ENCODE results near the gene DOK3. TPM values are rescaled to one million over a fixed set of nuclear protein-coding genes. Genes with fewer than 3 reads are reported as not detected.

DOK3 gene
- total RNA-seq, 1 donor from 2014 or later, result 13.6 TPM

DNA sequence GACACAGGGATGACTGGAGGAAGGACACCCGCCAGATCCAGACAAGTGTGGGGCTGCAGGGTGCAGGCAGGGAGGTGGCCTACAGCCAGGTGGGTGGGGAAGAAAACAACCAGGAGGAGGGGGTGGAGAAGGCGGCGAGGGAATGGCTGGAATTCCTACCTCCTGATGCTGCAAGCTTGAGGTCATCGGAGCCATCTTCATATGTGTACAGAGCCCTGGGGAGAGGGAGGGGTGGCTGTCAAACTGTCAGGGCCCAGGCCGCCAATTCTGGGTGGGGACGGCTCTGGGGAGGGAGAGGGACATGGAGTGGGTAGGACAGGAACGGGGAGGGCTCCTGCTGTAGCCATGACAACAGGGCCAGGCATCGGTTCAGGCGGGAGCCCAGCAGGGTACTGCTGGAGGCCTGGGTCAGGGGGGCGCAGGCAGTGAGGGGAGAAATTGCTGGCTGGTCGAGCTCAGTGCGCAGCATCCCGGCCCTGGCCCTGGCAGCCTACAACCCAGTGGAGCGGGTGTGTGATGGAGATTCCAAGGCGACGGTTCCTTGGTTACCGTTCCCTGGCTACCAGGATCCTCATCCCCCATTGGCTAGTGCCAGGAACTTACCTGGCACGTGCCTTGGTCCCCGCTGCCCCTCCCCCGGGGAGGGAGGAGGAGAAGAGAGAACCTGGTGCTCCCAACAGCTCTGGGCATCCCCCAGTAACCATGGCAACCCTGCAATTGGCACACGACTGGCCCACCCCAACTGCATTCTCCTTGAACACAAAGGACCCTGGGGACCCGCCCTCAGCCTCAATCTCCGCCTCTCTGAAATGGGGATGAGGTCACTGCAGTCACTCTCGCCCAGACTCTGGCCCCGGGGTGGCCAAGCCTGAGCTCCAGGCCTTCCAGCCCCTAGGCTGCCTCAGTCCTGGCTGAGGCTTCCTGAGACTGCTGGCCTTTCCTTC, 40.7 kb downstream of the DOK3 start:
- no peak for DNase-seq (ENCODE audit: low read depth)

DNA sequence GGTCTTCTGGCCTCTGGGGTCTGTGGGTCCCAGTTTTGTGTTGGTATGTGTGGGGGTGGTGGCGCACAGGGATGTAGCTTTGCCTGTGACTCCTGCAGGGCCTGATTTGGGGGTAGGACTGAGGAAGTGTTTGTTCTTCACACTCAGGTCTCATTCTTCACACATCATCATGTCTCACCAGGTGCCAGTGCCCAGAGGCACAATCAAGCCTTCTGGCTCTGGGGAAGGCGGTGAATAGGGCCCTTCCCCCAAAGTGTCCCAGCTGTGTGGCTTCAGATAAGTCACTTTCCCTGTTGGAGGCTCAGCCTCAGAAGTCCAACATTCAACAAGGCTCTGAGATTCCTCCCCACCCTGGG, 41.3 kb downstream of the DOK3 start:
- no peak for DNase-seq (ENCODE audit: low read depth)

DNA sequence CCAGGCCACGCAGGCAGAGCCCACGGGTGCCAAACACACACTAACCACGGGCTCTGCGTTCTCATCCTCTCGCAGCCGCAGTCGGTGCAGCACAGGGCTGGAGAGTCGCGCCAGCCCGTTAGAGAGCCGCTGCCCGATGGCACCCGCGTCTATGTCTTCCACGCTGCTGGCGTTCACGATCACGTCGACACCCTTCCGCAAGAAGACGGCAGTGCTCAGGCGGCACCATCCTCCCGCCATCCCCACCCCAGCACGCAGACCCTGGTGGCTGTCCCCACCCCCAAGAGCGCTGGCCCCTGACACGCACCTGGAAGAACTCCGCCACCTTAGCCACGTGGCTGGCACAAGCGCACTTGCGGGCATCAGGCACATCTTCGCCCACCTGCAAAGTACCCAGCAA, 42.2 kb downstream of the DOK3 start:
- no peak for DNase-seq (ENCODE audit: low read depth)

DNA sequence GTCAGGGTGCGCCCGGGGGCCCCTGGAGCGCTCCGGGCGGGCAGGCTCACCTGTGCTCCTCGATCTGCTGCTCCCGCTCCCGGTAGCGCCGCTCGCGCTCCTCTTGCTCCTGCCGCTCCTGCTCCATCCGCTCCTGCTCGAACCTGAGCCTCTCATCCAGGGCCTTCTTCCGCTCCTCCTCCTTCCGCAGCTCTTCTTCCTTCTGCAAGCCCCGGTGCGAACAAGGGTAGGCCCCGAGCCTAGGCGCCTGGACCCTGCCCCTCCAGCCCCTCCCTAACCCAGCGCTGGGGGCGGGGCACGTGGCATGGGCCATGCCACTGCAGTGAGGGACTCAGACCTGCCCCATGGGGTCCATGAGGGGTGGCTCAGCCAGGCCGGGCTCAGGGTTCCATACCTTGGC, 42.8 kb downstream of the DOK3 start:
- DNase-seq (ENCODE audit: low read depth), result no peak

DNA sequence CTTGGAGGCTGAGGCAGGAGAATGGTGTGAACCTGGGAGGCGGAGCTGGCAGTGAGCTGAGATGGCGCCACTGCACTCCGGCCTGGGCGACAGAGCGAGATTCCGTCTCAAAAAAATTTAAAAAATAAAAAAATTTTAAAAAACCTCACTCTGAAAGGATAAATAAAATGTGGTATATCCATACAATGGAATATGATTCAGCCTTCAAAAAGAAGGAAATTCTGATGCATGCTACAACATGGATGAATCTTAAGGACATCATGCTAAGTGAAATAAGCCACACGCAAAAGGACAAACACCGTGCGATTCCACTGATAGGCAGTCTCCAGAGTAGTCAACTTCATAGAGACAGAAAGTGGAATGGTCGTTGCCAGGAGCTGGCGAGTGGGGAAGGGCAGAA, 44.6 kb downstream of the DOK3 start:
- no peak for DNase-seq (ENCODE audit: low read depth)

DNA sequence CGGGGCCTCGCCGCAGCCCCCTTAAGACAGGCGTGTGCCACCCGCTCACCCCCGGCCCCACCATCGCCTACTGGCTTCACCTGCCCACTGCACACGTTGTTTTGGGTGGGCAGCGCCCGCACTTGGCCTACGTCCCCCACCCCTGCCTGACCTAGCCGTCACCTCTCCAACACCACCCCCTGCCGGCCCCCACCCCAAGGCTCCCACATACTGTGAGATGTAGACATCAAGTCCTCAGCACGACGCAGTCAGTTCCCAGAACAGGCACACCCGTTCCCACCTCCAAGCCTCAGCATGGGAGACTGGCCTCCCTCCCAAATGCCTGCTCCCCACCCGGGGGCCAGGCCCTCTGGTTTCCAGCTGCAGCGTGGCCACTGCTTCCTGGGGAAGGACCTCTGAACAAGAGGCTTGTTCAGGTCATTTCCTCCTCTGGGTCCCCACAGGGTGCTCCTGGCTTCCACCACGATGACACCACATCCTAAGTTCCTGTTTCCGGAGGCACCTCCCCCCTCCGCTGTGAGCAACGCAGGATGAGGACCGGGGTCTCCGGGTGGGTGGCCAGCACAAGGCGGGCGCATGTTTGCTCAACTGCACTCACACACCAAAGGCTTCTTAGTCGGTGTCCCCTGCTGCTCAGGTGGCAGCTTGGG, 47.5 kb downstream of the DOK3 start:
- DNase-seq (ENCODE audit: low read depth), result no peak

DNA sequence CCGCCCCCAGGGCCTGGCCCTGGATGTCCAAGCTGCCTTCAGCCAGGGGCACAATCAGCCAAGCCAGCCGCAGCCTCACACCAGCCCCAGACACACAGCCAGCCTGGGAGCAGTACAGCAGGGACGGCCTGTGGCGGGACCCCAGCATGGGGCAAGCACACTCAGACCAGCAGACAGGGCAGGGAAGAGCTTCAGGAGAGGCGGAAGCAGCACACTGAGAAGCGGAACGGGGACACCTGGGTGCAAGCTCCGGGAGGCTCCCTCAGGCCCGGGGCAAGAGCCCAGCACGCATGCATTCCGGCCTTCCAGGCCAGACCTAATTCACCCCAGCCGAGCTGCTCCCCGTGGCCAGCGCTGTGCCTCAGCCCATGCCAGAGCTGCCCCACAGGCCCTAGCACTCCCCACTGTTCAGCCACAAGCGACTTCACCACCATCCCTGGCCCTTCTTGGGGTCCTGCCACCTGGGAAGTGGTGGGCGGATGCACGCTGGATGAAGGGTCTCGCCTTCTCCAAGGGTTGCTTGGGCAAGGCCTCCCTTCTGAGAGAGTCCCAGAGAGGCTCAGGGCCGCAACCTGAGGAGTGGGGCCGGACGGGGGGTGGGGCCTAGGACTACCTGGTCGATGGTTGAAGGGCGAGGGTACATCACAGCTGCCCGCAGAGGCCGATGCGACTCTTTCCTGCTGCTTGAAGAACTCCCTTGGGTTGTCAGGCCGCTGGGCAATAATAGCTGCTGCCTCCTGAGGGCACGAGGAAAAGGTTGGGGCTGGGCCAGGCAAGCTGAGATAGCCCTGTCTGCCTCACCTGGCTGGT, 49.6 kb downstream of the DOK3 start:
- no peak for DNase-seq (ENCODE audit: low read depth)

DNA sequence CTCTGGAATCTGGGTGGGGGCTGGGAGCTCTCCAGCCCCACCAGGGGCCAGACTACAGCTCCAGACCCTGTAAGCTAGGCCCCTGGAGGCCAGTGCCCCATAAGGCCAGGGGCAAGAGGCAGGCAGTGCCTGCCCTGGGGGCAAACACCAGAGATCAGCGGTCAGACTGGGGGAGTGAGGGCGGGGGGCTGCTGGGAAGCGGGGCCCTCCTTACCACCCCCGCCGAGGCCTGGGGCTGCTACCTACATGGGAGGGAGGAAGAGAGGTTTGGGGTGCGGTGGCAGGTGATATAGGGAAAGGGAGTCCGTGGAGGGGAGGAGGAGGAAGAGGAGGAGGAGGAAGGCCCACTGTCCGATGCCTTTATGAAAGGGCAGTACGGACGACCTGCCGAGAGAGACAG, 50.3 kb downstream of the DOK3 start:
- no peak for DNase-seq (ENCODE audit: low read depth)

DNA sequence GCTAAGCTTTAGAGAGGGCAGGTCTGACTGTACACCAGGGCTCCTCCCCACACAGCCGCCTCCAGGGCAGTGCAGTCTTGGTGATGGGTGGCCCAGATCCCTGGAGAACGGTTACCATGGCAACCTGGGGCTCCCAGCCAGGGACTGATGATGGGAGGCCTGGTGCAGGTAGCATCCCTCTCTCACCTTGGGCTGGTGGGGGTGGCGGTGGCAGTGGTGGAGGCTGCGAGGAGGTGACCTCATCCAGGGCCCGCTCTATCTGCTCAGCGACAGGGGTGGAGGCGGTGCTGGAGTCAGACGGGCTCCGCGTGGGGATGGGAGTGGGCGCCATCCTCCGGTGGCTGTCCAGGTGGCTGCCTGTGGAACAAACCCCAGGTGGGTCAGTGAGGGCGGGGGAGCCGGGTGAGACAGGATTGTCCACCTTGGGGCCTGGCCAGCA, 50.7 kb downstream of the DOK3 start:
- DNase-seq (ENCODE audit: low read depth), result no peak

DNA sequence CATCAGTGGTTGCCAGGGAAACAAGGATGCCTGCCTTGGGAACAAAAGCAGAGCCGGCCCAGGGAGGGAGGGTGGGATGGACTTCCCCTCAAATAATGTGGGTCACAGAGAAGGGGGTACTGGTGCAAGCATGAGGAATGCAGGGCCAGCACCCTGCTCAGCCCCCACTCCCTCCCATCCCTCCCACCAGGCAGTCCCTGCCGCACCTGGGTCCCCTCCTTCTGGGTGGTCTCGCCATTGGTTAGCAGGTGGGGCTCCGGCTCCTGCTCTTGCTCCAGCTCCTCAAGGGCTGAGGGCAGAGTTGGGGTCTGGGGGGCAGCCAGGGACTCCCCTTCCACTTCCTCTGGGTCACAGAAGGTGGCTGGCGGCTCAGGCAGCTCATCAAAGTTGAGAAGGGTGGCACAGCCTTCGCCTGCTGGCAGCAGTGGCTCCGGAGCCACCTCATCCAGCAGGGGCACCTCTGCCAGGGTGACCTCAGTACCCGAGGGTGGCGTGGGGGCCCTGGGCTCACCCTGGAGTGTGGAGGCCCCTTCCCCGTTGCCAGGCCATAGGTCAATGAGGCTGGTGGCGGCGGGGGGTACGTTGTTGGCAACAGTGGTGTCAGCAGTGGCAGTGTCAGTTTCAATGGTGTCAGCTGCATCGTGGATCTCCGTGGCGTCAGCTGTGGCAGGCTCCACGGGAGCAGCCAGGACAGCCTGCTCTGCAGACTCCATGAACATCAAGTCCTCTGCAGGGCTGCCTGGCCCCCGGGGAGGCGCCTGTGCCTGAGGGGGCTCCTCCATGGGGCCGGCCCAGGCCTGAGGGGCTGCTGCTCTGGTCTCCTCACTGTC, 51.6 kb downstream of the DOK3 start:
- no peak for DNase-seq (ENCODE audit: low read depth)

DNA sequence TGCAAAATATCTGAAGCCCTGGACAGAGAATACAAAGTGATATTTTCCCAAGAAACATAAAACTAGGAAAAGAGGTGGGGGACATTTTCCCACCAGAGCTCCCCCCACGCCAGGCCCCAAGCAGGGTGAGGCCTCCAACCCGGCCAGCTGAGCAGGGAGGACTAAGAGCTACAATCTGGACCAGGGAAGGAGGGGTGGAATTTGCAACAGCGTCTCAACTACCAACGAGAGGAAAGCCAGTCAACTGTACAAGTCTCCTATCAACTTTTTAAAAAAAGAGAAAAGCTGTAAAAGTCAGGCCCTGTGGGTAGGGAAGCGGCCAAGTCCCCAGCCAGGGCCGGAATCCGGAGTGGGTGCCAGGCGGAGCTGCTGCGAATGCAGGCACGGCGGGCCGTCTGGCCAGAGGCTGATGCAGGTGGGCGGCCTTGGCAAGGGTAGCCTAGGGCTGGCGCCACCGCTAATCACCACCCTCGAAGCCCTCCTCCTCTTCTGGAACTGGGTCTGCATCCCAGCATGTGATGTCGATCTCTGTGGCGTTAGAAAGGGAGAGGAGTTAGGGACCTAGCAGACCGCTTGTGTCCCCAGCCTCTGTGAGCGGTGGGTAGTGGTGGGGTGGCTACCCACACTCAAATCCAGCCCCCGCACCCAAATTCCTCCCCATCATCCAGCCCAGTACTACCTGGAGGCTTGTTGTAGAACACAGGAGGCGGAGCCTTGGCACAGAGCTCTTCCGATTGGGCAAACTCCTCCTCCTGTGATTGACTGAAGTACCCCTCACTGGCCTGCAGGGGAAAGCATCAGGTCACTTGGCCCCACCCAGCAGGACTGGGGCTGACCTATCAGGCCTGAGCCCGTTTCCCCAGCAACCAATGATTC, 52.4 kb downstream of the DOK3 start:
- peak; percentile 94 for DNase-seq (ENCODE audit: low read depth)

DNA sequence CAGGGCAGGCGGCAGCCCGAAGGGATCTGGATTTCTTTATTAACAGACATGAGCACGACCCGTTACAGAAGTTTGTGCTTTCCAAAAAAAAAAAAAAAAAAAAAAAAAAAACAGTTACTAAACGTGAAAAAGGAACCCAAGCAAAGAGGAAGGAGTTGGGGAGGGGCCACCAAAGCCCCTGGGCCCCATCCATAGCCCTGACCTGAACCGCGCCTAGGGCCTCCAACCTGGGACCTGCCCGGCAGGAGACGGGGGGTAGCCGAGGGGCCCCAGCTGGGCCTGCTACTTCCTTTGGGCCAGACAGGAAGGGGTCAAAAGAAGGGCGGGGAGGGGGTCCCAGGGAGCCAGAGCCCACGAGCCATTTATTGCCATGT, 53.0 kb downstream of the DOK3 start:
- DNase-seq (ENCODE audit: low read depth), result no peak

DNA sequence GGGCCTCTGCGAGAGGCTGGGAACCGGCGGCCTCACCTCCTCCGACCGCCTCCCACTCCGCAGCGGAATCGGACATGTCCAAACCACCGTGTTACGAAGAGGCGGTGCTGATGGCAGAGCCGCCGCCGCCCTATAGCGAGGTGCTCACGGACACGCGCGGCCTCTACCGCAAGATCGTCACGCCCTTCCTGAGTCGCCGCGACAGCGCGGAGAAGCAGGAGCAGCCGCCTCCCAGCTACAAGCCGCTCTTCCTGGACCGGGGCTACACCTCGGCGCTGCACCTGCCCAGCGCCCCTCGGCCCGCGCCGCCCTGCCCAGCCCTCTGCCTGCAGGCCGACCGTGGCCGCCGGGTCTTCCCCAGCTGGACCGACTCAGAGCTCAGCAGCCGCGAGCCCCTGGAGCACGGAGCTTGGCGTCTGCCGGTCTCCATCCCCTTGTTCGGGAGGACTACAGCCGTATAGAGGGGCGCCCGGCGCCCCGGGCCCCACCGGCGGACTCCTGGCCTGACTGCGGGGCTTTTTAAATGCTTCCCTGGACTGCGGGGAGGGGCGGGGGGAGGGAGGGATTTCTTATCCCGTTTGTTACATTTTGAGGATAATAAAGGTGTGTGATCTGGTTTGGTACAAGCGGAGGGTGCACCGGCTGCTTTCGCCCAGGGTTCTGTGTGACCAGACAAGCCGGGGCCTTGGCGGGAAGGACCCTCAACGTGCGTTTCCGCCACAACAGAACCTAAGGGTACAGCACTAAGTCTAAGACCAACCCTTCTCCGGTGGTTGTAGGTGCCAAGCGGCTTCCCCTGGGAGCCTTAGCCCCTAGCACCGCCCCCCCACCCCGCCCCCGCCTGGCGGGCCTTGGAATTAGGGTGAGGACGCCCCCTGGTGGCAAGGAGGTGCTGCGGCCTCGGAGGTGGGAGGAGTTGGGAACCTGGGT, 53.7 kb downstream of the DOK3 start:
- DNase-seq (ENCODE audit: low read depth), result peak; percentile 71

DNA sequence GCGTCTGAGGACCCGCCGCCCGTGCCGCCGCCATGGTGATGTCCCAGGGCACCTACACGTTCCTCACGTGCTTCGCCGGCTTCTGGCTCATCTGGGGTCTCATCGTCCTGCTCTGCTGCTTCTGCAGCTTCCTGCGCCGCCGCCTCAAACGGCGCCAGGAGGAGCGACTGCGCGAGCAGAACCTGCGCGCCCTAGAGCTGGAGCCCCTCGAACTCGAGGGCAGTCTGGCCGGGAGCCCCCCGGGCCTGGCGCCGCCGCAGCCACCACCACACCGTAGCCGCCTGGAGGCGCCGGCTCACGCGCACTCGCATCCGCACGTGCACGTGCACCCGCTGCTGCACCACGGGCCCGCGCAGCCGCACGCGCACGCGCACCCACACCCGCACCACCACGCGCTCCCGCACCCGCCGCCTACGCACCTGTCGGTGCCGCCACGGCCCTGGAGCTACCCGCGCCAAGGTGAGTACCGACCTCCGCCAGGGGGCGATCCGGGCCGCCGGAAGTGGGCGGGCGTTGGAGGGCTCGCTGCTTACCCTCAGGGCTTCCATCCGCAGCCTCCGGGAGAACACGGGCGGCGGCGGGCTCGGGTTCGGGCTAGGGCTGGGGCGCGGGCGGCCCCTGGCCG, 54.5 kb downstream of the DOK3 start:
- peak; percentile 30 for DNase-seq (ENCODE audit: low read depth)

DNA sequence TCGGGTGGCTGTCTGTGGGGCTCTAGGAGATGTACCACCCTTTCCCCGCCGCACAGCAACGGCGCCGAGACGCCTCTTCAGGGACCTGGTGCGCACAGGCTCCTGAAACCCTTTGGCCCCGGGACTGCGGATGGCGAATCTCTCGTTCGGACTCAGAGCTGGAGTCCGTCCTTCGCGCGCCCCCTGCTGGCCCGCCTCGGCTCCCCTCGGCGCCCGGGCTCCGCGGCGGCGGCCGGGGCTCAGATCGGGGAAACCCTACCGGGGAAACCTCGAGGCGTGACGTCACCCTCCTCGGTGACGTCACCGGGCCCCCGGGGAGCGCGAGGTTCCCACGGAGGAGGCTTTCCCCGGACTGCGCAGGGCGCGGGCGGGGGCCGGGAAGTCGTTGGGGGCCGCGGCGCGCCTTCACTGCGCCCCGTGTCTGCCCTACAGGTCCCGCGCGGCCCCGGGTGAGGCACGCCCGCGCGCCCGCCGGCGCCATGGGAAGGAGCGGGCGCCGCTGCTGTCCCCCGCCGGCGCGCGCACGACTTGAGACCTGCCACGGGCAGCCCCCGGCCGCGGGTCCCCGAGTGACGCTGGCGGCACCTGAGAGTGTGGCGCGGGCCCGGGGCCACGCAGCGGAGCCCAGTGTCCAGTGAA, 55.1 kb downstream of the DOK3 start:
- peak; percentile 60 for DNase-seq (ENCODE audit: low read depth)

DNA sequence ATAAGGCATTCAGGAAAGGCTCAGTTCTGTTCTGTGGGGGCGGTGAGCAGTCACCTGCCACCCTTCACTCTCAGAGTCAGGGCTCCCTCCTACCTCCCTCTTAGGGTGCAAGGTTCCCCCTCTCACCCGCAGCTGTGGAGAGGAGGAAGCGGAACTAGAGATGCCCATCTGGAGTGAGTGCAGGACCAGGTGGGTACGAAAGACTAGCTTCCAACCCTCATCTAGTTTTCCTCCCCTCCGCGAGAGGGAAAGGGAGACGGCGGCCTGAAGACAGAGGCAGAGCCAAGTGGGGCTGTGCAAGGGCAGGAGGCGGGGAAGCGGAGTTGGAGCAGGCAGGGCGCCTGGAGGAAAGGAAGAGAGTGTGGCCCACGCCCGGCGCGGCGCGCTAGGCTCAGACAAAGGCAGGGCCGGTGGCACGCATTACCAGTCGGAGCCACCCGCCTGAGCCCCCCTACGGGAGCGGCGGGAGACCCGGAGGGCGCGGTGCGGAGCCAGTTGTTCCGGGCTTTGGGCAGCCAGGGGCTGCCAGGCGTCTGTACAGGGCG, 55.7 kb downstream of the DOK3 start:
- no peak for DNase-seq (ENCODE audit: low read depth)

DNA sequence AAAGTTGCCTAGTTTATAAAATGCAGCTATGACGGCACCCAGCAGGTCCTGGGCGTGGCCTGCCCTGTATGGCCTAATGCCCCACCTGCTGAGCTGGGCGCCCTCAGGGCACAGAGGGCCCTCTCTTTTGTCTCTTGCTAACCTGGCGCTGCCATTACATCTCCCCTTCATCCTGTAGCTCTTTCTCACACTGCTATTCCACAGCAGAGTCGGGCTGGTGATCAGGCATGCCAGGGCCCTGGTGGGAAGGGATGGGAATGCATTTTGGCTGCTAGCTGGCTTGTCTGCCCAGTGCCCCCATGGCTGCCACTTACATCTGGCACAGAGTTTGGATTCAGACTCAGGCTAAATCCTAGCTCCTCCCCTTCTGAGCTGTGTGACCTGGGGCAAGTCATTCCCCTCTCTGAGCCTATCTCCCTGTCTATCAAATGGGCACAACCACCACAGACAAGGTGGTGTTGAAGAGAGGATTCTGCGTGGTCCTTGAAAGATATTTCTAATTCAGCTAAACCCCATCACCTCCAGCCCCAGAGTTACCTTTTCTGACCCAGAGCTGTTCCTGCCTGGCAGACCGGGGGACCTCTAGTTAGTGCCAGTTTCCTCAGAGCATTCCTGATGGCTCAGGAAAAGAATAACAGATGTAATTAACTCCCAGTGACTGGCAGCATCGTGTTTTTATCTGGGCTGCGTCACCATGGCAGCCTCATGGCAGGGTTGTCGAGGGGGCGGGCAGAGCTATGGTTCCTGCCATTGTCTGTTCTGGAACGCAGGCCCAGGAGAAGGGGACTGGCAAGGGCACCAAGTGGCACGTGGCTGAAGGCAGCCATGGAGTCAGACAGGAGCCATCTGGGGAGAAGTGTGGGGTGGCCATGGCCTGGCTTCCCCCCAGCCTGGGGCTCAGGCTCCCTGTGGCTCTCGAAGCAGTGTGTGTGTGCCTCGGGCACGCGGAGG, 56.7 kb downstream of the DOK3 start:
- no peak for DNase-seq (ENCODE audit: low read depth)
